ENCODE data around the gene FBXL16.
"Not testable (repeated sequence)": the region's sequence is repeated elsewhere in the genome, so short reads cannot be mapped to it uniquely, and the experiment has no call there.

The FBXL16 gene, protein sequence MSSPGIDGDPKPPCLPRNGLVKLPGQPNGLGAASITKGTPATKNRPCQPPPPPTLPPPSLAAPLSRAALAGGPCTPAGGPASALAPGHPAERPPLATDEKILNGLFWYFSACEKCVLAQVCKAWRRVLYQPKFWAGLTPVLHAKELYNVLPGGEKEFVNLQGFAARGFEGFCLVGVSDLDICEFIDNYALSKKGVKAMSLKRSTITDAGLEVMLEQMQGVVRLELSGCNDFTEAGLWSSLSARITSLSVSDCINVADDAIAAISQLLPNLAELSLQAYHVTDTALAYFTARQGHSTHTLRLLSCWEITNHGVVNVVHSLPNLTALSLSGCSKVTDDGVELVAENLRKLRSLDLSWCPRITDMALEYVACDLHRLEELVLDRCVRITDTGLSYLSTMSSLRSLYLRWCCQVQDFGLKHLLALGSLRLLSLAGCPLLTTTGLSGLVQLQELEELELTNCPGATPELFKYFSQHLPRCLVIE

DNA sequence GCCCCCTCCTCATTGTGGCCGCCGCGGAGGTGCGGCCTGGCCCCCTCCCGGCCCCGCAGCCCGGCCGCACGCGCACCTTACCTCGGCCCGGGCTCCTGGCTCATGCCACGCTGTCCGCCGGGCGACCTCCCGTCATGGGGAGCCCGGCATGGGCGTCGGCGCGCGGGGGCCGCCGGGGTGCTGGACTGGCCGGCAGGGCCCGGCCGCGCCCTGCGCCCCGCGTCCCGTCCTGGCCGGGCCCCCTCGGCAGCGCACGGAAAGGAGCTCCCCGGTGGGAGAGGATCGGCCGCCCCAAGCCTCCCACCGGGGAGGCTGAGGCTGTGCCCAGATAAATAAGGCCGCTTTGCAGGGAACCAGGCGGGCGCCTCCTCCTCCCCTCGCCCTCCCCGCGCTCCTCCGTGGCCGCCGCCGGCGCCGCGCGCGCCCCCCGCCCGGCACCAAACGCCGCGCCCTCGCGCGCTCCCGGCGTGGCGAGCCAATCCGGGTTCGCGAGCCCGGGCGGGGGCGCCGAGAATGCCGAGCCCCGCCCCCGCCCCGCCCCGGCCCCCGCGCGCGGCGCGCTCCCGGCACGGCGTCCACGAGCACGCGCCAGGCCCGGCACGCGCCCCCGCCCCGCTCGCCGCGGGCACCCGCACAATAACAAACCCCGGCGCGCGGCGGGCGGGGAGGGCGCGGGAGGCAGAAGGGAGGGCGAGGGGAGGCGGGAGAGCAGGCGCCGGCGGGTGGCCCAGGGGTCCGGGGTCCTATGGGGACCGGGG is at the start of gene FBXL16:
TSS of gene FBXL16 (minus strand) at position 371 of the 758 bp plus-strand sequence. CDS start 8,396 bp downstream, outside the sequence.
- DNase-seq, result peak; percentile 62

DNA sequence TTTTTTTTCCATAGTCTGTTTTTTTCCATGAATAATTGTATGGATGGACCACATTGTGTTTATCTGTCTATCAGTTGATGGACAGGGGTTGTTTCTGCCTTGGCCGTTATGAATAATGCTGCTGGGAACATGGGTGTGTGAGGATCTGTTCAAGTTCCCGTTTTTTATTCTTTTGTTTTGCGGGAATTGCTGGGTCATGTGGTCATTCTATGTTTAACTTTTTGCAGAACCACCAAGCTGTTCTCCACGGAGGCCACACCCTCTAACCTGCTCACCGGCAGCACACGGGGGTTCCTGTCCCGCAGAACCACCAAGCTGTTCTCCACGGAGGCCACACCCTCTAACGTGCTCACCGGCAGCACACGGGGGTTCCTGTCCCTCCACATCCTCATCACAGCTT is 49.1 kb upstream of the FBXL16 start:
- no peak for DNase-seq

- not testable (repeated sequence) for DNase-seq
Measured at GRCh38 chr16:754121-754607, 48.6 kb upstream of the FBXL16 start.

GRCh38 chr16:752007-752312 is 46.4 kb upstream of the FBXL16 start:
- no peak for DNase-seq

GRCh38 chr16:751152-752006 is 45.8 kb upstream of the FBXL16 start:
- DNase-seq, result no peak

DNA sequence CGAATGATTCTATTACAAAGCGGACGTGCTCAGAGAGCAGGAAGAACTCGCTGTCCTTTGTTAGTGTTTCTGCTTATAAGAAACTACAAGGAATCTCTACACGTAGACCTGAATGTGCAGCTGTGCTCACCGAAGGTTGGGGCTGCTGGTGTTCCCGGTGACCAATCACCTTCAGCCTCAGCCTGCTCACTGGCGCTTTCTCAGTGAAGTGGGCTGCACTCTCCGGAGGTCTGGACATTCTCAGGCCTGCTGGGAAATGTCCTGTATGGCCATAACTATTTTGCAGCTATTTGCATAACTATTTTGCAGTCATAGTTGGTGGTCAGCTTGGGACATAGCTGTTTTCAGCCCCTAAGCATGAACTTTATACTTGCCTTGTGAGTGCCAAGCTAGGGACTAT is 44.9 kb upstream of the FBXL16 start:
- no peak for DNase-seq

- no peak for DNase-seq
Measured at GRCh38 chr16:749010-749409, 43.4 kb upstream of the FBXL16 start.

DNA sequence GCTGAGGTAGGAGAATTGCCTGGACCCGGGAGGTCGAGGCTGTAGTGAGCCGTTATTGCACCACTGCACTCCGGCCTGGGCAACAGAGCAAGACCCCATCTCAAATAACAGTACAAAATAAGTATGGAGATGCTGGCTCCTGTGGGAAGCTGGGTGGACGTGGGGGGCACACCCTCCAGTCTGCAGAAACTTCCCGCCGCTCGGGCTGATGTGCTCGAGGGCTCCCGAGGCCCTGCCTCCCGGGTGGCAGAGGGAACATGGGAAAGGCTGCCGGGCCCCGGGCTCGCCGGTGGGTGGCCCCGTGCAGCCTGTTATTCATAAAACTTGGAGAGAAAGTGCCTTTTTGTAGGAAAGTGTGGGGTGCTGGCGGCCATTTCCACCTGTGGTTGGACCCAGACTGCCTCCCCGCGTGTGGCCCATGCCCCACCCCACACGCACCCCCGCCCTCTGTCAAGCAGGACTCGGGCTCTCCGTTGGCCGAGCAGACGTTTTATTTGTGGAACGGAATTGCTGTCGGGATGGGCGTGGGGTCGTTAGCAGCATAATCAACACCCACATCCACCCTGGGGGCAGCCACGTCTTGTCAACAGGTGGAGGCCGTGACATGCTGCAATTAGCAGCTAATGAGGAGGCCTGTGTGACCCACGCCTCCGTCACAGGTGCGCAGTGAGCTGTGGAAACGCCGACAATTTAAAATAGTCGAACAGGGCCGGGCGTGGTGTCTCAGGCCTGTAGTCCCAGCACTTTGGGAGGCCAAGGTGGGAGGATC is 42.6 kb upstream of the FBXL16 start:
- DNase-seq, result no peak

- DNase-seq, result no peak
Measured at GRCh38 chr16:746637-747036, 41.0 kb upstream of the FBXL16 start.

DNA sequence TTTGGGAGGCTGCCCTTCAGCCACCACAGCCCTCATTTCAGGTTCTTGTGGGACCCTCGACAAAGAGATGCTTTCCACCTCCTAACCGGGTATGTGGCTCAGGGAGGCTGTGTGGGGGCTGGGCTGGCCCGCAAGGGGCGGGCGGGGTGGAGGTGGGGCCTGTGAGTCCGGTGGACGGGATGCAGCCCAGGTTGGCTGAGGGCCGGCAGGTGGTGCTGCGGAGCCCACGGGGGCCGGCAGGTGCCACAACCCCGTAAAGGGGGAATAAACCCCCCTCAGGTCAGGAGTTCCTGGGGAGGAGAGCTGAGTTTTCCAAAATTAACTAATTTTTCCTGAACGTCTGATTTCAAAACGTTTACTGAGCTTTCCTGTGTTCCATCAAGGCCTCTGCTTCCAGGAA is 40.1 kb upstream of the FBXL16 start:
- DNase-seq, result no peak

- DNase-seq, result no peak
Measured at GRCh38 chr16:743794-744500, 38.3 kb upstream of the FBXL16 start.

DNA sequence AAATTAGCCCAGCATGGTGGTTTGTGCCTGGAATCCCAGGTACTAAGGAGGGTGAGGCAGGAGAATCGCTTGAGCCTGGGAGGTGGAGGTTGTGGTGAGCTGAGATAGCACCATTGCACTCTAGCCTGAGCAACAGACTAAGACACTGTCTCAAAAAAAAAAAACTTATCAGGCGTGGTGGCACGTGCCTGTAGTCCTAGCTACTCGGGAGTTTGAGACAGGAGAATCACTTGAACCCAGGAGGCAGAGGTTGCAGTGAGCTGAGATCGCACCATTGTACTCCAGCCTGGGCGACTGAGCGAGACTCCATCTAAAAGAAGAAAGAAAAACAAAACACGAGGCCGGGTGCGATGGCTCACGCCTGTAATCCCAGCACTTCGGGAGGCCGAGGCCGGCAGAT is 37.3 kb upstream of the FBXL16 start:
- not testable (repeated sequence) for DNase-seq

GRCh38 chr16:741986-742629 is 36.5 kb upstream of the FBXL16 start:
- no peak for DNase-seq

- DNase-seq, result peak; percentile 84
Measured at GRCh38 chr16:740764-741505, 35.3 kb upstream of the FBXL16 start, which contains the start of gene CIAO3. Gene CIAO3 (minus strand): TSS chr16:740997. CDS start chr16:740985, 12 bp downstream.

GRCh38 chr16:740459-740763 is 34.8 kb upstream of the FBXL16 start:
- DNase-seq, result no peak

- no peak for DNase-seq
Measured at GRCh38 chr16:739560-740458, 34.2 kb upstream of the FBXL16 start.

DNA sequence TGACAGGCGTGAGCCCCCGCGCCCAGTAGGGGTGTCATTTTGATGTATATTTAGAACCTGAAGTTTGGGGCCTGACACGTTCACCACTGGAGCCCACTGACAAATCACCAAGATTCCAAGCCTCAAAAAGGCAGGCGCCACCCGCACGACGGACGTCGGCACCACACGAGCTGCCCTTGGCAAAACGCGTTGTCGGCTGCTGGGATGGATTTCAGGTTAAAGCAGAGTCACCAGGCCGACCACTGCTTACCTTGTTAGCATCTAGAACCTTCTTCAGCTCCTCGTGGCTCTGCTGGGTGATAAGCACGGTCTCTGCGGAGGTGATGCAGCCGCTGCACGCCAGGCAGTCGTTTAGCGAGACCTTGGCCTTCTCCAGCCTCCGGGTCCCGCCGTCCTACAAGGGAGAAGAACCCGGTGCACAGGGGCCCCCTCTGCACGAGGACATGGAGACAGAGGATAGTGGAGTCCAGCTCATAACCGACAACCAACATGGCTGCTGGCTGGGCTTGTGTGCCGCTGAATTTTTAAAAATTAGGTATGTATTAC is 31.4 kb upstream of the FBXL16 start:
- no peak for DNase-seq

DNA sequence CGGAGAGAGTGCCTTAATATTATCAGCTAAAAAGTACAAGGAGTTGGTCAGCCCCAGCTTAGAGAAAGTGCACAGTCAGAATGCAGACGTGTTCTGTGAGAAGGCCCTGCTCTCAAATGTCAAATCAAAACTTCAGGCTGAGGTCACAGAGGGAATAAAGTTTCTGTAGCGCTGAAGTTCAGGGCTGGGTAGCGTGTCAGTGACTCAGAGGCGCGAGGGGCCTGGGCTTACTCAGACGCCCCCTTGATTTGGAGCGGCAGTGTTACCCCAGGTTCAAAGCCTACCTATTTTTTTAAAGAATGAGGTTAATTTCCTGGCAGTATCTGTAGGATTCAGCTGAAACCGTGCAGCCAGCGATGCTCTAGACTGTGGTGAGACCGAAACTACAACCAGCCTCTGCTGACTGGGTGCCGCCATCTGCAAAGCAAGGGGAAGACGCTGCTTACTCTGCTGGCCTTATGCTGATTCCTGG is 30.4 kb upstream of the FBXL16 start:
- no peak for DNase-seq
